ENCODE results near the gene A3GALT2.

The A3GALT2 gene

GRCh38 chr1:33360367-33360766 is 39.5 kb upstream of the A3GALT2 start:
- H3K4me3 ChIP-seq (replicated peaks in 1 of 2; ENCODE audit: low read depth in 2 of 2, low read length in 2 of 2): no peak overlapping the region
- no peak for DNase-seq (ENCODE audit: low read depth in 2 of 2)
- TF ChIP-seq CTCF (IDR thresholded peaks at IDR 0.05; ENCODE audit: low read depth, low read length): no peak

DNA sequence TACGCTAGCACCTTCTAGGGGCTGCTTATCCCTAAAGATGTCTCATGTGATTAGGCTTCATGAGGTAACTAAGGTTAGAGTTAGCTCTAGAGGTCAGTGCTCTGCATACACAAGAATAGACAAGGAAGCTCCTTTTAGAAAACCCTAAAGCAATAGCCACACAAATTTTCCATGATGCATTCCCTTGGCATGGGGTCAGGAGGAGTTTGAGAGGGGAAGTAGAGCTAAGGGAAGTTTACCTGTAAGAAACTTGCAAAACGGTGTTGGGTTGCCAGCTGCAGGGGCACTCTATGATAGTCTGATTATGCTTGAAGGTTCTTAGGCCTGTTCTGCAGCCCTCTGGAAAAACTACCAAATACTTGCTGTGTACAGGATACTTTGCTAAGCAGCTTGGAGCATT is 39.0 kb upstream of the A3GALT2 start:
- TF ChIP-seq CTCF (IDR thresholded peaks at IDR 0.05; ENCODE audit: low read depth, low read length): no peak
- H3K4me3 ChIP-seq (replicated peaks in 1 of 2; ENCODE audit: low read depth in 2 of 2, low read length in 2 of 2): no peak overlapping the region
- DNase-seq (ENCODE audit: low read depth in 2 of 2): no peak

- no peak for TF ChIP-seq CTCF (IDR thresholded peaks at IDR 0.05; ENCODE audit: low read depth, low read length)
- DNase-seq (ENCODE audit: low read depth in 2 of 2): peak in 1 of 2 donors; percentile 43
- no peak overlapping the region for H3K4me3 ChIP-seq (replicated peaks in 1 of 2; ENCODE audit: low read depth in 2 of 2, low read length in 2 of 2)
Measured at GRCh38 chr1:33358795-33359503, 38.1 kb upstream of the A3GALT2 start.

DNA sequence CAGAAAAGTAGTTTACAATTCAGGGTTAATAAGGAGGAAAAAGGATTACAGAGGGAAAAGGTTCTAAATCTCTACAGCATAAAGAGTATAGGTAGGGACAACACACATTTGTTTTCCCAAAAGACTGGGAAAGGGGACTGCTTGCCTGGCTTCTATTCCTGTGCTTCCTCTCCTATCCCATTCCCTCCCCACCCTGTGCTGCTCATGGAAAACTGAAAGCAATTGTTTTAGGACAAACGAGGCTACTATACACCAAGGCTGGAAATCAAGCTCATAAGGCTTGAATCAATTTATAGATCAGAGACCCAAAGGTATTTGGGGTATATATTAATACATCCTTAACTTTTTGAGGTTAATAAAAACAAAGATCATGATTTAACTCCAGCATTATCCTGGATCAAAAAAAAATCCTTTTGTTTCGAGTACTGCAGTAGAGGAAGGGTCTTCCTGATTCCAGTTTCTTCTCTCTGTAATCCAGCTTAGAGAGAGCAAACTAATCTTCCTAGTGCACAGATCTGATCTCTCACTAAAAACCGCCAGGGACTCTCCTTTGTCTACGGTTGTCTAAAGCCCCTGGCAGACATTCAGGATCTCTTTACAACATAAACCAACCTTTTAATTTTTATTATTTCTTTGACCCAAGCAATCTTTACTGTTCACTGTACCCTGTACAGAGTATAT is 37.4 kb upstream of the A3GALT2 start:
- TF ChIP-seq CTCF (IDR thresholded peaks at IDR 0.05; ENCODE audit: low read depth, low read length): no peak
- no peak for DNase-seq (ENCODE audit: low read depth in 2 of 2)
- H3K4me3 ChIP-seq (replicated peaks in 1 of 2; ENCODE audit: low read depth in 2 of 2, low read length in 2 of 2): no peak overlapping the region

GRCh38 chr1:33357099-33357498 is 36.2 kb upstream of the A3GALT2 start:
- DNase-seq (ENCODE audit: low read depth in 2 of 2): no peak
- no peak overlapping the region for H3K4me3 ChIP-seq (replicated peaks in 1 of 2; ENCODE audit: low read depth in 2 of 2, low read length in 2 of 2)
- TF ChIP-seq CTCF (IDR thresholded peaks at IDR 0.05; ENCODE audit: low read depth, low read length): no peak

GRCh38 chr1:33354707-33355316 is 33.9 kb upstream of the A3GALT2 start:
- no peak overlapping the region for H3K4me3 ChIP-seq (replicated peaks in 1 of 2; ENCODE audit: low read depth in 2 of 2, low read length in 2 of 2)
- TF ChIP-seq CTCF (IDR thresholded peaks at IDR 0.05; ENCODE audit: low read depth, low read length): no peak
- no peak for DNase-seq (ENCODE audit: low read depth in 2 of 2)
